Pancreas (tissue), 10 donors: Measurements from ENCODE around the gene CASP9. TPM values are rescaled to one million over a fixed set of nuclear protein-coding genes. Genes with fewer than 3 reads are reported as not detected.
"Not testable (repeated sequence)": the region's sequence is repeated elsewhere in the genome, so short reads cannot be mapped to it uniquely, and the experiment has no call there.

Experiments
- ATAC-seq, 4 donors: fragments of 200-7000 bp; cut with Tn5 transposase; one replicate each; pipeline versions ENCODE4 v1.8.0 to v1.9.1; 2020; ENCODE audit warnings: mild to moderate bottlenecking in 4 of 4, moderate library complexity in 4 of 4
- DNase-seq, 6 donors: peaks; one replicate each; pipeline ENCODE4 v3.0.0-alpha.2; 2020
- FAIRE-seq: peaks from 2 replicates; lab custom pipeline; 2012; peaks lifted over from hg19 to GRCh38; lab: Jason Lieb, UNC
- H3K27ac ChIP-seq, 4 donors: fragments of 200-600 bp; sonication (generic); 1 replicate in 3 of 4; 2 replicates in 1 of 4; pipeline versions ENCODE4 v1.5.0 to v1.8.0; 2020
- H3K27me3 ChIP-seq, 4 donors: fragments of 200-600 bp; one replicate each; pipeline ENCODE4 v1.8.0; 2021
- H3K36me3 ChIP-seq, 3 donors: fragments of 200-600 bp; sonication (generic) in 1 of 3; one replicate each; pipeline versions ENCODE4 v1.5.0 to v1.8.0; 2020 to 2021
- H3K4me1 ChIP-seq, 3 donors: fragments of 200-600 bp; one replicate each; pipeline ENCODE4 v1.8.0; 2021
- H3K4me3 ChIP-seq, 4 donors: fragments of 200-600 bp; sonication (generic) in 2 of 4; one replicate each; pipeline versions ENCODE4 v1.5.0 to v1.8.0; 2020 to 2021
- H3K9me3 ChIP-seq, 4 donors: fragments of 200-600 bp; one replicate each; pipeline ENCODE4 v1.8.0; 2021
- WGBS, 2 donors: extraction: QIAGEN DNeasy Blood & Tissue Kit; methylation state at CpG; one replicate each; pipeline ENCODE4 v1.1.7; 2013; 5-methylcytosine and 5-hydroxymethylcytosine counted together
- intact Hi-C, 3 donors: fragments of 100-400 bp; cut with DNase I; formaldehyde crosslinking; loops; one replicate each; pipeline versions ENCODE4 v1.11.1 to v1.14.2; 2022
- polyA plus RNA-seq, 2 donors: library from polyadenylated mRNA; stranded (reverse); fragments of 200-250 nt; gene quantifications; one replicate each; pipeline ENCODE4 v1.2.3, GENCODE V29; 2013
- total RNA-seq, 6 donors: library from RNA; stranded (reverse); fragmentation: NEBNext Ultra II Directional in 4 of 6; extraction: Animal tissue kit (Norgen Biotek cat#: 25700) in 4 of 6; gene quantifications; one replicate each; pipeline versions ENCODE4 v1.2.1 to v1.2.4, GENCODE V29; 2021 to 2023
- TF ChIP-seq, protein P1 (sequence below), 4 donors: fragments of 200-600 bp; sonication (generic) in 3 of 4; IDR thresholded peaks; one replicate each; pipeline versions ENCODE4 v1.5.0 to v1.8.0; 2021; ENCODE audit warnings: antibody characterized with exemption in 4 of 4
- donor health status: healthy with polysubstance abuse.
- donor health status: DM: no; HTN: no; CAD: no; lungs with moderate emphysema.
- donor health status: DM: no; HTN: no; CAD: no.
- donor health status: control.
- donor health status: control.
- donor health status: Bipolar disorder and iron deficiency.
- donor health status: DM: yes; HTN: yes; CAD: no.
- donor health status: DM: no; HTN: no; CAD: no.
- donor health status: DM: no; HTN: no; CAD: no.
- donor health status: DM: yes; HTN: yes; CAD: no.

Gene CASP9
- total and polyA plus RNA-seq, 8 donors = 6.6 to 32.0 (median 8.9) TPM

DNA sequence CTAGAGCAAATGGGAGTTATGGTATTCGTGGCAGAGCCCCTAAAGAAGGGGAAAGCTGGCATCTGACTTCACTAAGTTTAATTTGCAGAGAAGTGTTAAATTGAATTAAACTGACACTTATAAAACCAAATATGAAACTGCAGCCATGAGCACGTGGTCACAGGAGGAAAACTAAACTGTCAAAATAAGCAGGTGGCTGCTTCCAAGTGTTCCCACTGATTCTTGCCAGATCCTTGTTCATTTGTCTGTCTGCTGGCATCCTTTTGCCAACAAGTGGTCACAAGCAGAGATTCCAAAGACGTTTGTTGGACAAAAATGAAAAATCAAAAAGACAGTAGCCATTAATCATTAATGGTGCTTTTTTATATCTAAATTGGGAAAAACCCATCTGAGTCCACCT lies 54.7 kb downstream of the CASP9 start:
- no peak for FAIRE-seq
- H3K27me3 ChIP-seq = no peaks in the 10 kb centered on the region
- DNase-seq = no peak
- intact Hi-C loops = no loop called here
- TF ChIP-seq, protein P1, sequence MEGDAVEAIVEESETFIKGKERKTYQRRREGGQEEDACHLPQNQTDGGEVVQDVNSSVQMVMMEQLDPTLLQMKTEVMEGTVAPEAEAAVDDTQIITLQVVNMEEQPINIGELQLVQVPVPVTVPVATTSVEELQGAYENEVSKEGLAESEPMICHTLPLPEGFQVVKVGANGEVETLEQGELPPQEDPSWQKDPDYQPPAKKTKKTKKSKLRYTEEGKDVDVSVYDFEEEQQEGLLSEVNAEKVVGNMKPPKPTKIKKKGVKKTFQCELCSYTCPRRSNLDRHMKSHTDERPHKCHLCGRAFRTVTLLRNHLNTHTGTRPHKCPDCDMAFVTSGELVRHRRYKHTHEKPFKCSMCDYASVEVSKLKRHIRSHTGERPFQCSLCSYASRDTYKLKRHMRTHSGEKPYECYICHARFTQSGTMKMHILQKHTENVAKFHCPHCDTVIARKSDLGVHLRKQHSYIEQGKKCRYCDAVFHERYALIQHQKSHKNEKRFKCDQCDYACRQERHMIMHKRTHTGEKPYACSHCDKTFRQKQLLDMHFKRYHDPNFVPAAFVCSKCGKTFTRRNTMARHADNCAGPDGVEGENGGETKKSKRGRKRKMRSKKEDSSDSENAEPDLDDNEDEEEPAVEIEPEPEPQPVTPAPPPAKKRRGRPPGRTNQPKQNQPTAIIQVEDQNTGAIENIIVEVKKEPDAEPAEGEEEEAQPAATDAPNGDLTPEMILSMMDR (IDR thresholded peaks at IDR 0.05) = no peak
- WGBS, 2 donors = 26 to 29% methylated on average over 3 of the region's 3 CpGs
- H3K4me1 ChIP-seq = peaks cover 0 to 15% (median 3%) of the 10 kb centered on the region in 3 donors
- peak overlapping the region; percentile 11 to 52 (median 38) for H3K27ac ChIP-seq
- H3K9me3 ChIP-seq = no peaks in the 10 kb centered on the region
- no peak overlapping the region for H3K4me3 ChIP-seq
- no peaks in the 10 kb centered on the region for H3K36me3 ChIP-seq
- peak in 2 of 4 donors; percentile 30 to 33 for ATAC-seq

DNA sequence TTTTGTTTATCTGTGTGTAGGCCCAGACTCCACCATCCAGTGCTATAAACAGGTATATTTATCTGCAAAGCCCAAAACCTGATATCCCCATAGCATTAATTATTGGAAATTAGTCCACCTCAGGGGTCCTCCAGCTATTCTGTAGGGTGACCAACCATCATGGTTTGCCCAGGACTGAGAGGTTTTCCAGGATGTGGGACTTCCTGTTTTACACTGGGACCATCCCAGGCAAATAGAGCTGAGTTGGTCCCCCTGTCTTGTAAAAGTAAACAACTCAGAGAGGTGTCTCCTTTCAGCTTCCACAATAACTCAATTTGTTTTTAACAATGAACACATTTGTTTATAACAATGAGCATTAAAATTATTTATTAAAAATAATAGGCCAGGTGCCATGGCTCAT lies 55.9 kb downstream of the CASP9 start:
- intact Hi-C loops = no loop called here
- no peaks in the 10 kb centered on the region for H3K9me3 ChIP-seq
- H3K27me3 ChIP-seq = no peaks in the 10 kb centered on the region
- TF ChIP-seq, protein P1 (IDR thresholded peaks at IDR 0.05) = no peak
- FAIRE-seq (no peak), DNase-seq (no peak), ATAC-seq (no peak)
- peaks cover 0 to 8% (median 6%) of the 10 kb centered on the region in 3 donors for H3K4me1 ChIP-seq
- H3K4me3 ChIP-seq = no peak overlapping the region
- H3K27ac ChIP-seq = no peak overlapping the region
- no peaks in the 10 kb centered on the region for H3K36me3 ChIP-seq

- WGBS, 2 donors = 59 to 65% methylated on average over 22 of the region's 22 CpGs
These were observed 56.9 kb downstream of the CASP9 start for GRCh38 chr1:15466955-15467625.

GRCh38 chr1:15465674-15466073 lies 58.3 kb downstream of the CASP9 start:
- FAIRE-seq = no peak
- Histone ChIP-seq H3K4me3 (no peak overlapping the region), H3K9me3 (no peaks in the 10 kb centered on the region), H3K27me3 (no peaks in the 10 kb centered on the region), H3K4me1 (peaks cover 0 to 8% (median 8%) of the 10 kb centered on the region in 3 donors), H3K36me3 (no peaks in the 10 kb centered on the region), H3K27ac (no peak overlapping the region)
- 56 to 65% methylated on average over 7 of the region's 7 CpGs for WGBS, 2 donors
- no peak for DNase-seq
- no peak for ATAC-seq
- intact Hi-C loops = no loop called here
- TF ChIP-seq, protein P1 (IDR thresholded peaks at IDR 0.05) = no peak

More at GRCh38 chr1:15466955-15467625, 56.9 kb downstream of the CASP9 start:
- ATAC-seq, H3K36me3 ChIP-seq, FAIRE-seq, intact Hi-C loops, H3K9me3 ChIP-seq, DNase-seq, H3K4me3 ChIP-seq, H3K4me1 ChIP-seq, H3K27me3 ChIP-seq: not testable (repeated sequence)
- peak overlapping the region in 1 of 4 donors; percentile 22 for H3K27ac ChIP-seq

DNA sequence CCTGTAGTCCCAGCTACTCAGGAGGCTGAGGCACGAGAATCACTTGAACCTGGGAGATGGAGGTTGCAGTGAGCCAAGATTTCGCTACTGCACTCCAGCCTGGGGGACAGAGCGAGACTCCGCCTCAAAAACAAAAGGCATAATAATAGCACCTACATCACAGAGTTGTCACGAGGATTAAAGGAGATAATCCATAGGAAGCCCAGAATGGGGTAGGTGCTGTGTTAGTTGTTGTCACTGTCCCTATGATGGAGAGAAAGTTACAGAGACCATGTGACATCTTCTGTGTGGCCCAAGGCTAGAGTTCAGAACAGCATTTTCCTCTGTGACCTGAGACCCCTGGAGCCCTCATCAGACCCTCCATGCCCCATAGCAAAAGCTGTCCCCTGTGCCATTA lies 60.1 kb downstream of the CASP9 start:
- peaks cover 0 to 23% (median 5%) of the 10 kb centered on the region in 3 donors for H3K4me1 ChIP-seq
- FAIRE-seq, intact Hi-C loops: not testable (repeated sequence)

GRCh38 chr1:15463064-15463800 lies 60.8 kb downstream of the CASP9 start:
- peak overlapping the region in 1 of 4 donors; percentile 62 for H3K27ac ChIP-seq
- FAIRE-seq, H3K4me3 ChIP-seq, H3K27me3 ChIP-seq, intact Hi-C loops, H3K9me3 ChIP-seq, H3K36me3 ChIP-seq, DNase-seq: not testable (repeated sequence)
- 44 to 46% methylated on average over 12 to 14 of the region's 15 CpGs for WGBS, 2 donors
- peak in 3 of 4 donors; percentile 29 to 48 (median 36) for ATAC-seq
- peaks cover 0 to 24% (median 5%) of the 10 kb centered on the region in 3 donors for H3K4me1 ChIP-seq

More for the DNA sequence above, 60.1 kb downstream of the CASP9 start:
- WGBS, 2 donors = 68 to 75% methylated on average over 5 of the region's 5 CpGs
- not testable (repeated sequence) for DNase-seq, ATAC-seq, H3K9me3 ChIP-seq, H3K27me3 ChIP-seq, H3K36me3 ChIP-seq, H3K4me3 ChIP-seq
- peak overlapping the region in 1 of 4 donors; percentile 62 for H3K27ac ChIP-seq
